Neural cell (in vitro differentiated cells): ENCODE results near the gene FAM124A. TPM values are rescaled to one million over a fixed set of nuclear protein-coding genes. Genes with fewer than 3 reads are reported as not detected.

Experiments
- H2AFZ ChIP-seq: fragments of 200-600, 300-800 bp; sonication (generic), shearing (Covaris generic); 2 replicates; pipeline ENCODE4 v1.6.0; 2014; ENCODE audit warnings: low read depth, mild to moderate bottlenecking, antibody characterized with exemption, low read length, moderate library complexity
- H3F3A ChIP-seq: fragments of 200-600 bp; shearing (Covaris generic); 2 replicates; pipeline ENCODE4 v1.6.1; 2016; ENCODE audit warnings: mild to moderate bottlenecking, moderate library complexity, mixed read lengths, antibody characterized with exemption, low read length; ENCODE audit not compliant: insufficient read depth, poor library complexity, severe bottlenecking
- H3K27ac ChIP-seq: fragments of 200-600, 300-800 bp; sonication (generic), shearing (Covaris generic); 2 replicates; pipeline ENCODE4 v1.5.1; 2014; ENCODE audit warnings: mild to moderate bottlenecking, low read length, moderate library complexity
- H3K27me3 ChIP-seq: fragments of 300-800, 200-600 bp; sonication (generic), shearing (Covaris generic); 2 replicates; pipeline ENCODE4 v1.6.0; 2014; ENCODE audit warnings: mild to moderate bottlenecking, low read depth, low read length, moderate library complexity; ENCODE audit not compliant: insufficient read depth
- H3K36me3 ChIP-seq: fragments of 300-800, 200-600 bp; sonication (generic), shearing (Covaris generic); 2 replicates; pipeline ENCODE4 v1.5.1; 2014; ENCODE audit warnings: mild to moderate bottlenecking, antibody characterized with exemption, low read length, moderate library complexity; ENCODE audit not compliant: insufficient read depth
- H3K4me2 ChIP-seq: fragments of 300-800, 200-600 bp; sonication (generic), shearing (Covaris generic); 2 replicates; pipeline ENCODE4 v1.6.0; 2014; ENCODE audit warnings: mild to moderate bottlenecking, low read length
- H3K4me3 ChIP-seq: fragments of 300-800, 200-600 bp; sonication (generic), shearing (Covaris generic); 2 replicates; pipeline ENCODE4 v1.5.1; 2014; ENCODE audit warnings: mild to moderate bottlenecking, low read length, moderate library complexity
- H3K79me2 ChIP-seq: fragments of 200-600 bp; shearing (Covaris generic); replicated peaks from 2 replicates; pipeline ENCODE4 v1.6.0; 2014; ENCODE audit warnings: mild to moderate bottlenecking, low read length, moderate library complexity; ENCODE audit not compliant: insufficient read depth
- H3K9ac ChIP-seq: fragments of 300-800, 200-600 bp; sonication (generic), shearing (Covaris generic); 2 replicates; pipeline ENCODE4 v1.6.1; 2016; ENCODE audit warnings: mild to moderate bottlenecking, low read length, mixed read lengths
- H3K9me2 ChIP-seq: fragments of 200-600 bp; shearing (Covaris generic); 2 replicates; pipeline ENCODE4 v1.6.1; 2016; ENCODE audit warnings: mild to moderate bottlenecking, low read length, mixed read lengths; ENCODE audit not compliant: insufficient read depth
- H3K9me3 ChIP-seq: fragments of 200-600, 300-800 bp; sonication (generic), shearing (Covaris generic); 2 replicates; pipeline ENCODE4 v1.6.1; 2016; ENCODE audit warnings: mild to moderate bottlenecking, mixed run types, low read length, moderate library complexity, mixed read lengths
- H4K20me1 ChIP-seq: fragments of 200-600 bp; shearing (Covaris generic); 2 replicates; pipeline ENCODE4 v1.6.1; 2016; ENCODE audit warnings: mild to moderate bottlenecking, mixed run types; ENCODE audit not compliant: insufficient read depth
- CTCF ChIP-seq: fragments of 450-650 bp; IDR thresholded peaks from 2 replicates; pipeline ENCODE4 v1.5.1; 2014; ENCODE audit warnings: antibody characterized with exemption, mild to moderate bottlenecking, moderate library complexity; ENCODE audit not compliant: poor library complexity, severe bottlenecking
- EP300 ChIP-seq: fragments of 450-650 bp; conservative IDR thresholded peaks from 2 replicates; pipeline ENCODE4 v1.6.1; 2014; ENCODE audit warnings: antibody characterized with exemption, mild to moderate bottlenecking, moderate library complexity; ENCODE audit not compliant: poor library complexity, severe bottlenecking
- EZH2 ChIP-seq: fragments of 200-600, 300-800 bp; shearing (Covaris generic), sonication (generic); IDR thresholded peaks from 2 replicates; pipeline ENCODE4 v1.6.1; 2014; ENCODE audit warnings: antibody characterized with exemption, low read length, borderline replicate concordance, mild to moderate bottlenecking; ENCODE audit not compliant: insufficient read depth, poor library complexity, severe bottlenecking
- MXI1 ChIP-seq: fragments of 450-650 bp; conservative IDR thresholded peaks from 2 replicates; pipeline ENCODE4 v1.6.1; 2014; ENCODE audit warnings: antibody characterized with exemption, mild to moderate bottlenecking; ENCODE audit not compliant: poor library complexity, severe bottlenecking
- POLR2AphosphoS5 ChIP-seq: IDR thresholded peaks from 2 replicates; pipeline ENCODE4 v1.6.1; 2012
- RAD21 ChIP-seq: fragments of 450-650 bp; conservative IDR thresholded peaks from 2 replicates; pipeline ENCODE4 v1.6.1; 2014; ENCODE audit warnings: antibody characterized with exemption, mild to moderate bottlenecking, moderate library complexity
- REST ChIP-seq: IDR thresholded peaks from 2 replicates; pipeline ENCODE4 v1.6.1; 2012; ENCODE audit warnings: borderline replicate concordance
- SMC3 ChIP-seq: fragments of 450-650 bp; conservative IDR thresholded peaks from 2 replicates; pipeline ENCODE4 v1.6.1; 2014; ENCODE audit warnings: antibody characterized with exemption, mild to moderate bottlenecking, moderate library complexity; ENCODE audit not compliant: poor library complexity
- TAF1 ChIP-seq: IDR thresholded peaks from 2 replicates; pipeline ENCODE4 v1.6.1; 2012; ENCODE audit warnings: low read depth
- polyA plus RNA-seq: library from polyadenylated mRNA; depleted of rRNA; stranded (reverse); fragments of >200 nt; gene quantifications from 2 replicates; pipeline ENCODE4 v1.2.3, GENCODE V29; 2014

FAM124A gene
- polyA plus RNA-seq, 1 donor from 2014 or later: 3.0 TPM

GRCh38 chr13:51241720-51242119 is 19.5 kb downstream of the FAM124A start:
- H3K4me2 ChIP-seq: no peak overlapping the region
- H3K36me3 ChIP-seq: no peaks in the 10 kb centered on the region
- no peaks in the 10 kb centered on the region for H3K79me2 ChIP-seq
- no peaks in the 10 kb centered on the region for H3K27me3 ChIP-seq
- H2AFZ ChIP-seq: no peak overlapping the region
- H3K9me3 ChIP-seq: no peaks in the 10 kb centered on the region
- no peak overlapping the region for H3K27ac ChIP-seq
- H4K20me1 ChIP-seq: no peaks in the 10 kb centered on the region
- no peaks in the 10 kb centered on the region for H3K9me2 ChIP-seq
- H3K9ac ChIP-seq: no peak overlapping the region
- H3F3A ChIP-seq: no peaks in the 10 kb centered on the region
- H3K4me3 ChIP-seq: no peak overlapping the region
- no peak for TF ChIP-seq CTCF
- TF ChIP-seq EZH2: no peak
- no peak for TF ChIP-seq SMC3
- TF ChIP-seq RAD21: no peak
- no peak for TF ChIP-seq MXI1
- TF ChIP-seq REST: no peak
- no peak for TF ChIP-seq POLR2AphosphoS5
- TF ChIP-seq EP300: no peak
- TF ChIP-seq TAF1: no peak

GRCh38 chr13:51243227-51243626 is 21.0 kb downstream of the FAM124A start:
- H3K9me3 ChIP-seq: no peaks in the 10 kb centered on the region
- H3K27me3 ChIP-seq: no peaks in the 10 kb centered on the region
- no peaks in the 10 kb centered on the region for H4K20me1 ChIP-seq
- H2AFZ ChIP-seq: no peak overlapping the region
- H3K9ac ChIP-seq: no peak overlapping the region
- H3K4me3 ChIP-seq: no peak overlapping the region
- H3K27ac ChIP-seq: no peak overlapping the region
- H3F3A ChIP-seq: no peaks in the 10 kb centered on the region
- H3K79me2 ChIP-seq: no peaks in the 10 kb centered on the region
- no peaks in the 10 kb centered on the region for H3K36me3 ChIP-seq
- TF ChIP-seq EZH2 (no peak), REST (no peak), MXI1 (no peak), TAF1 (no peak), POLR2AphosphoS5 (no peak), SMC3 (no peak), EP300 (no peak), RAD21 (no peak), CTCF (no peak)
- H3K9me2 ChIP-seq: no peaks in the 10 kb centered on the region
- no peak overlapping the region for H3K4me2 ChIP-seq
